ENCODE measurements around the gene LYSMD3. TPM values are rescaled to one million over a fixed set of nuclear protein-coding genes. Genes with fewer than 3 reads are reported as not detected.

LYSMD3 gene
- total and polyA plus RNA-seq, 8 donors: 3.9 to 27.0 (median 7.8) TPM

GRCh38 chr5:90551376-90551775 is 22.0 kb upstream of the LYSMD3 start:
- intact Hi-C loops (cut with DNase I; ENCODE audit: low total_unique reads): no loop called here
- H3K4me1 ChIP-seq: peaks cover 0 to 15% (median 2%) of the 10 kb centered on the region in 4 donors
- no peaks in the 10 kb centered on the region for H3K9me3 ChIP-seq
- no peaks in the 10 kb centered on the region for H3K36me3 ChIP-seq
- DNase-seq: no peak
- TF ChIP-seq POLR2AphosphoS5 (IDR thresholded peaks at IDR 0.05) (no peak), POLR2A (IDR thresholded peaks at IDR 0.05) (no peak), EP300 (IDR thresholded peaks at IDR 0.05) (no peak), CTCF (IDR thresholded peaks at IDR 0.05) (no peak)
- H3K27ac ChIP-seq: no peak overlapping the region
- 78 to 90% (median 83%) methylated on average over 5 of the region's 5 CpGs for WGBS, 5 donors
- H3K4me3 ChIP-seq: no peak overlapping the region
- peaks cover 0 to 41% (median 8%) of the 10 kb centered on the region in 3 donors for H3K27me3 ChIP-seq

- TF ChIP-seq POLR2A (IDR thresholded peaks at IDR 0.05): no peak
- TF ChIP-seq EP300 (IDR thresholded peaks at IDR 0.05): no peak
- no peak for TF ChIP-seq POLR2AphosphoS5 (IDR thresholded peaks at IDR 0.05)
- TF ChIP-seq CTCF (IDR thresholded peaks at IDR 0.05): no peak
- 80 to 84% (median 81%) methylated on average over 3 of the region's 3 CpGs for WGBS, 5 donors
- no peaks in the 10 kb centered on the region for H3K36me3 ChIP-seq
- intact Hi-C loops (cut with DNase I; ENCODE audit: low total_unique reads): no loop called here
- H3K9me3 ChIP-seq: no peaks in the 10 kb centered on the region
- H3K4me1 ChIP-seq: peaks cover 0 to 15% (median 2%) of the 10 kb centered on the region in 4 donors
- peaks cover 0 to 41% (median 5%) of the 10 kb centered on the region in 3 donors for H3K27me3 ChIP-seq
- no peak overlapping the region for H3K4me3 ChIP-seq
- H3K27ac ChIP-seq: no peak overlapping the region
- DNase-seq: no peak
Measured at GRCh38 chr5:90550963-90551362, 21.6 kb upstream of the LYSMD3 start.

GRCh38 chr5:90549729-90550275 is 20.4 kb upstream of the LYSMD3 start:
- H3K36me3 ChIP-seq: no peaks in the 10 kb centered on the region
- H3K27ac ChIP-seq: no peak overlapping the region
- intact Hi-C loops (cut with DNase I; ENCODE audit: low total_unique reads): no loop called here
- no peak for DNase-seq
- H3K4me3 ChIP-seq: no peak overlapping the region
- peaks cover 0 to 44% (median 9%) of the 10 kb centered on the region in 3 donors for H3K27me3 ChIP-seq
- TF ChIP-seq EP300 (IDR thresholded peaks at IDR 0.05) (no peak), POLR2A (IDR thresholded peaks at IDR 0.05) (no peak), CTCF (IDR thresholded peaks at IDR 0.05) (no peak), POLR2AphosphoS5 (IDR thresholded peaks at IDR 0.05) (no peak)
- no peaks in the 10 kb centered on the region for H3K9me3 ChIP-seq
- 57 to 73% (median 67%) methylated on average over 2 of the region's 2 CpGs for WGBS, 5 donors
- peaks cover 0 to 15% (median 2%) of the 10 kb centered on the region in 4 donors for H3K4me1 ChIP-seq

GRCh38 chr5:90549223-90549622 is 19.8 kb upstream of the LYSMD3 start:
- Histone ChIP-seq H3K4me1 (peaks cover 0 to 15% (median 2%) of the 10 kb centered on the region in 4 donors), H3K4me3 (no peak overlapping the region), H3K27ac (no peak overlapping the region), H3K9me3 (no peaks in the 10 kb centered on the region), H3K27me3 (peaks cover 0 to 44% (median 9%) of the 10 kb centered on the region in 3 donors), H3K36me3 (no peaks in the 10 kb centered on the region)
- DNase-seq: no peak
- intact Hi-C loops (cut with DNase I; ENCODE audit: low total_unique reads): no loop called here
- TF ChIP-seq EP300 (IDR thresholded peaks at IDR 0.05) (no peak), CTCF (IDR thresholded peaks at IDR 0.05) (no peak), POLR2AphosphoS5 (IDR thresholded peaks at IDR 0.05) (no peak), POLR2A (IDR thresholded peaks at IDR 0.05) (no peak)

Measured in stomach (tissue), 9 donors.